PC-9 (cell line): ENCODE data around the gene AXIN2. TPM values are rescaled to one million over a fixed set of nuclear protein-coding genes. Genes with fewer than 3 reads are reported as not detected.
A peak's percentile ranks its signal among the peaks of the same experiment; 100 is the strongest.

Experiments
- BruUV-seq: library from RNA; stranded (reverse); fragments of 400-500 nt; replicated peaks from 2 replicates; lab custom pipeline; 2021; lab: Mats Ljungman, UMichigan
- CTCF ChIA-PET: fragments of 300-600 bp; sonication (Branson Sonifier 250); formaldehyde crosslinking; loops from one replicate; lab custom pipeline; 2022; ENCODE audit warnings: antibody characterized with exemption; lab: Charles Lee
- POLR2A ChIA-PET: fragments of 300-600 bp; sonication (Branson Sonifier 250); formaldehyde crosslinking; loops from one replicate; lab custom pipeline; 2022; ENCODE audit warnings: antibody characterized with exemption; ENCODE audit not compliant: unreplicated experiment; lab: Charles Lee
- DNase-seq, 2 experiments: peaks; one replicate each; pipeline versions ENCODE4 v3.0.0 to v3.0.0-alpha.2; 2015 to 2022; ENCODE audit warnings: mixed read lengths in 1 of 2
- H2AFZ ChIP-seq: fragments of 200-600 bp; sonication (generic); 2 replicates; pipeline ENCODE4 v1.8.1; 2017; ENCODE audit warnings: antibody characterized with exemption
- H3F3A ChIP-seq: fragments of 200-600 bp; sonication (generic); 2 replicates; pipeline ENCODE4 v1.8.1; 2017; ENCODE audit warnings: antibody characterized with exemption, mild to moderate bottlenecking, low read depth; ENCODE audit not compliant: insufficient read depth
- H3K27ac ChIP-seq: fragments of 200-600 bp; sonication (generic); 2 replicates; pipeline ENCODE4 v1.6.1; 2016; ENCODE audit warnings: mixed run types
- H3K27me3 ChIP-seq: fragments of 200-600 bp; sonication (generic); 2 replicates; pipeline ENCODE4 v1.6.1; 2016; ENCODE audit warnings: low read depth, mixed run types; ENCODE audit not compliant: insufficient read depth
- H3K36me3 ChIP-seq: fragments of 200-600 bp; sonication (generic); 2 replicates; pipeline ENCODE4 v1.6.1; 2016; ENCODE audit warnings: low read depth, mixed run types
- H3K4me1 ChIP-seq: fragments of 200-600 bp; sonication (generic); replicated peaks from 2 replicates; pipeline ENCODE4 v1.6.1; 2016; ENCODE audit warnings: mixed run types; ENCODE audit not compliant: insufficient read depth
- H3K4me2 ChIP-seq: fragments of 200-600 bp; sonication (generic); 2 replicates; pipeline ENCODE4 v1.6.1; 2017; ENCODE audit warnings: mixed run types
- H3K4me3 ChIP-seq: fragments of 200-600 bp; sonication (generic); 2 replicates; pipeline ENCODE4 v1.6.1; 2016; ENCODE audit warnings: mixed run types
- H3K79me2 ChIP-seq: fragments of 200-600 bp; sonication (generic); 2 replicates; pipeline ENCODE4 v1.6.1; 2017; ENCODE audit warnings: low read depth, mixed run types
- H3K9me2 ChIP-seq: fragments of 200-600 bp; sonication (generic); 2 replicates; pipeline ENCODE4 v1.8.1; 2017; ENCODE audit warnings: mild to moderate bottlenecking; ENCODE audit not compliant: insufficient read depth
- H3K9me3 ChIP-seq: fragments of 200-600 bp; sonication (generic); 2 replicates; pipeline ENCODE4 v1.8.1; 2016; ENCODE audit warnings: low read depth; ENCODE audit not compliant: insufficient read depth
- H4K20me1 ChIP-seq: fragments of 200-600 bp; sonication (generic); 2 replicates; pipeline ENCODE4 v1.8.1; 2017; ENCODE audit not compliant: insufficient read depth
- EZH2 ChIP-seq: fragments of 200-600 bp; sonication (generic); IDR thresholded peaks from 2 replicates; pipeline ENCODE4 v1.8.0; 2017; ENCODE audit warnings: antibody characterized with exemption, low read depth
- intact Hi-C: fragments of 100-400 bp; cut with micrococcal nuclease; formaldehyde crosslinking; loops from one replicate; pipeline ENCODE4 v1.10.0; 2022; ENCODE audit not compliant: unreplicated experiment
- total RNA-seq: library from RNA; stranded (reverse); gene quantifications from 2 replicates; pipeline ENCODE4 v1.2.3, GENCODE V29; 2021
- TF ChIP-seq, protein P1 (sequence below): fragments of 200-600 bp; sonication (generic); conservative IDR thresholded peaks from 2 replicates; pipeline ENCODE4 v1.6.1; 2017; ENCODE audit warnings: mixed run types, antibody characterized with exemption, mild to moderate bottlenecking, moderate library complexity

AXIN2 gene
- total RNA-seq, 1 experiment from 2014 or later: 0.24 TPM

DNA sequence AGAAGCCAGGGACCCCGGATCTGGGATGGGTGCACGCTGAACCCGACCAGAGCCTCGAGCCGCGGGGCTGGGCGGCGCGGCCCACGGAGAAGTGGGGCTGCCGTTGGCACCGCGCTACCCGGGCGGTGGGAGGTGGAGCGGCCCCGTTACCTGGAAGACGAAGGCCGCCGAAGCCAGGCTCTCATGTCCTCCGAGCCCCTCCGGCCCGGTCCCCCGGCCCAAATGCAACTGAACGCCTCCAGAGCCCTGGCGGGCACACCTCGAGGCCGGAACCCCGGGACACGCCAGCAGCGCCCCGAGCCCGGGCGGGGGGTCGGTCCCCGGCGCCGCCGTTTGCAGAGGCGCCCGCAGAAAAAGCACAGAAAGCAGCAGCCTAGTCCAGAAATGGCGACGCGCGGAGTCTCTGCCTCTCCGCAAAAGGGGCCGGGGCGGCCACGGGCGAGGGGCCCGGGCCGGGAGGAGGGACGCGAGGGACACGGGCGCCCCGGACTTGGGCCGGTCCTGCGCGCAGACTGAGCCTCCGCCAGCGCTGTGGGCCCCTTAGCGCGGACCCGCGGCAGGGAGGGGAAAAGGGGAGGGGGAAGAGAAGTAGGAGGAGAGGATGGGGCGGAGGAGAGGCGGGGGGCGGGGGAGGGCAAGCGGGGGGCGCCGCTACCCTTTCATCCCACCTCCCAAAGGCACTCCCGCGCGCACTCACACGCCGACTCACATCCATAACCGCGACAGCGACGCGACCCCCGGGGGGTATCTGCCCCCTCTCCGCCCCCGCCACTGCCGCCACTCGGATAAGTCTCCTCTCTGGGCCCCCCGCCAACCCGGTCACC is 1.4 kb downstream of the AXIN2 start:
- H3K27ac ChIP-seq: no peak overlapping the region
- H3F3A ChIP-seq: no peaks in the 10 kb centered on the region
- intact Hi-C loops: loop anchor here (5.0 kb wide), 3 partner anchors 227 to 283 kb away; no protein-coding TSS in a partner anchor
- H3K9me2 ChIP-seq: no peaks in the 10 kb centered on the region
- no peaks in the 10 kb centered on the region for H3K9me3 ChIP-seq
- no peak for TF ChIP-seq EZH2
- TF ChIP-seq, protein P1, sequence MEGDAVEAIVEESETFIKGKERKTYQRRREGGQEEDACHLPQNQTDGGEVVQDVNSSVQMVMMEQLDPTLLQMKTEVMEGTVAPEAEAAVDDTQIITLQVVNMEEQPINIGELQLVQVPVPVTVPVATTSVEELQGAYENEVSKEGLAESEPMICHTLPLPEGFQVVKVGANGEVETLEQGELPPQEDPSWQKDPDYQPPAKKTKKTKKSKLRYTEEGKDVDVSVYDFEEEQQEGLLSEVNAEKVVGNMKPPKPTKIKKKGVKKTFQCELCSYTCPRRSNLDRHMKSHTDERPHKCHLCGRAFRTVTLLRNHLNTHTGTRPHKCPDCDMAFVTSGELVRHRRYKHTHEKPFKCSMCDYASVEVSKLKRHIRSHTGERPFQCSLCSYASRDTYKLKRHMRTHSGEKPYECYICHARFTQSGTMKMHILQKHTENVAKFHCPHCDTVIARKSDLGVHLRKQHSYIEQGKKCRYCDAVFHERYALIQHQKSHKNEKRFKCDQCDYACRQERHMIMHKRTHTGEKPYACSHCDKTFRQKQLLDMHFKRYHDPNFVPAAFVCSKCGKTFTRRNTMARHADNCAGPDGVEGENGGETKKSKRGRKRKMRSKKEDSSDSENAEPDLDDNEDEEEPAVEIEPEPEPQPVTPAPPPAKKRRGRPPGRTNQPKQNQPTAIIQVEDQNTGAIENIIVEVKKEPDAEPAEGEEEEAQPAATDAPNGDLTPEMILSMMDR: no peak
- no peaks in the 10 kb centered on the region for H3K36me3 ChIP-seq
- H4K20me1 ChIP-seq: no peaks in the 10 kb centered on the region
- BruUV-seq: no TSS peak
- H3K4me1 ChIP-seq: peaks cover 9% of the 10 kb centered on the region
- H2AFZ ChIP-seq: 0 out of 2 replicates have a peak overlapping the region, but pooled peaks have one; percentile 64
- H3K4me2 ChIP-seq: peak overlapping the region; percentile 74
- CTCF ChIA-PET: no interaction called here
- H3K27me3 ChIP-seq: no peaks in the 10 kb centered on the region
- no peak for DNase-seq
- POLR2A ChIA-PET: no interaction called here
- peak overlapping the region; percentile 70; the same call in 1 of the 2 replicates for H3K4me3 ChIP-seq
- no peaks in the 10 kb centered on the region for H3K79me2 ChIP-seq

- ChIA-PET POLR2A (no interaction called here), CTCF (no interaction called here)
- Histone ChIP-seq H4K20me1 (no peaks in the 10 kb centered on the region), H3F3A (no peaks in the 10 kb centered on the region), H3K9me3 (no peaks in the 10 kb centered on the region), H3K9me2 (no peaks in the 10 kb centered on the region), H3K4me3 (peak overlapping the region; percentile 70; the same call in 1 of the 2 replicates), H3K4me1 (peaks cover 9% of the 10 kb centered on the region), H2AFZ (no peak overlapping the region), H3K27me3 (no peaks in the 10 kb centered on the region), H3K36me3 (no peaks in the 10 kb centered on the region), H3K4me2 (peak overlapping the region; percentile 74), H3K27ac (no peak overlapping the region), H3K79me2 (no peaks in the 10 kb centered on the region)
- no peak for TF ChIP-seq EZH2
- TF ChIP-seq, protein P1: no peak
- intact Hi-C loops: loop anchor here (5.0 kb wide), 2 partner anchors 267 to 282 kb away; no protein-coding TSS in a partner anchor
- no peak for DNase-seq
- BruUV-seq: no TSS peak
These were observed 2.0 kb downstream of the AXIN2 start for GRCh38 chr17:65559461-65559803.

DNA sequence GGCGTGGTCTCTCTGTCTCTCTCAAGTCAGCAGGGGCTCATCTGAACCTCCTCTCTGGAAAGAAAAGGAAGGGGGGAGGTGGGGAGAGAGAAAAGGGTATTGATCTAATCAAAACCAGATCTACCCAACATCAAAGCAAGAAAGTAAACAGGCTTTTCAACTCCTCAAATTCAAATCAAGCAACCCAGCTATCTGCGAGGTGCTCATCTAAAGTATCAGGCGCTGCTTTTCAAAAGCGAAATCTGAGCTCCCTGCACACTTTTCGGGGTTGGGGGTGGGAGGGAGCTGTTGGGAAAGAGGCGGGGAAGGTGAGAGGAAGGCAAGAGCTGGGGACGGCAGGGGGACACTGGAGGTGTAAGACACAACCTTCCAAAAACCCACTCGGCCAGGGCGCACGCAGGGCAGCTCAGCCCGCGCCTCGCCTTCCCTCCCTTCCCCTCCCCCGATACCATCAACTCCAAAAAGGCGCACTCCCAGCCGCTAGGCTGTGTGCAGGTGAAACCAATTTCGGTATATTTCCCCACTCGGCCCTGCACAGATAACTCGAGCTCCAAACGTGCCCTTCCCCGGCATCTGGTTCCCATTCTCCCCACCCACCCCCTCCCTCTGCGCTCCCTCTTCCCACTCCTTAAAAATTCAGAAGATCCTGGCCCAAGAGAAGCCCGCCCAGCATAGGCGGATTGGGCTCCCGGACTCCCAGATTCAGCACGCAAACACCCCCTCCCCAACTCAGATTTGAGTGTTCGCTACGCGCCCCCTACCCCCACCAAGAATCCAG is 2.6 kb downstream of the AXIN2 start:
- H3K27ac ChIP-seq: no peak overlapping the region
- TF ChIP-seq, protein P1: no peak
- no peak for TF ChIP-seq EZH2
- H3K9me2 ChIP-seq: no peaks in the 10 kb centered on the region
- no peaks in the 10 kb centered on the region for H4K20me1 ChIP-seq
- no peak for DNase-seq
- BruUV-seq: no TSS peak
- POLR2A ChIA-PET: interaction anchor here (0.6 kb wide), 1 partner anchor 28 kb away, joined by 3 read pairs; no protein-coding TSS in a partner anchor
- H3K79me2 ChIP-seq: no peaks in the 10 kb centered on the region
- H3K4me1 ChIP-seq: peaks cover 7% of the 10 kb centered on the region
- no peaks in the 10 kb centered on the region for H3K27me3 ChIP-seq
- intact Hi-C loops: loop anchor here (5.0 kb wide), 2 partner anchors 267 to 282 kb away; no protein-coding TSS in a partner anchor
- H3K4me2 ChIP-seq: peak overlapping the region; percentile 74
- CTCF ChIA-PET: interaction anchor here (0.8 kb wide), 1 partner anchor 135 kb away, joined by 12 read pairs; no protein-coding TSS in a partner anchor
- no peak overlapping the region for H2AFZ ChIP-seq
- no peak overlapping the region; the same call in 1 of the 2 replicates for H3K4me3 ChIP-seq
- no peaks in the 10 kb centered on the region for H3K36me3 ChIP-seq
- H3K9me3 ChIP-seq: no peaks in the 10 kb centered on the region
- H3F3A ChIP-seq: no peaks in the 10 kb centered on the region
